Measurements from ENCODE around the gene MZT2A. TPM values are rescaled to one million over a fixed set of nuclear protein-coding genes. Genes with fewer than 3 reads are reported as not detected.
"Not testable (repeated sequence)": the region's sequence is repeated elsewhere in the genome, so short reads cannot be mapped to it uniquely, and the experiment has no call there.

MZT2A gene
- total RNA-seq, 1 donor from 2014 or later: 370 TPM

DNA sequence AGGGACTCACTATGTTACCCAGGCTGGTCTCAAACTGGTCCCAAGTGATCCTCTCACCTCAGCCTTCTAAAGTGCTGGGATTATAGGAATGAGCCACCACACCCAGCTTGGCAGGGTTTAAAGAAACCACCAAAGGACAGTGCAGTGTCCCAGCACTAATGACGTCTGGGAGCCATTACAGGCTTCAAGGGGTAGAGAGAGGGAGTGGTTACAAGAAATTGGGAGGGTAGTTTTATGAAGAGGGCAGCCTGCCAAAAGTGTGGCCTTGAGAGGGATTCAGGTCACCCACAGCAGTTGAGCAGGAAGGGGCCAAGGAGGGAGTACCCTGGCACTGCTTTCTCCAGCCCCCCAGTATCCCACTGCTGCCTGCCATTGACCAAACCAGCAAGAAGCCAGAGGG is 15.0 kb downstream of the MZT2A start:
- ATAC-seq: peak; percentile 4
- DNase-seq; intact Hi-C loops (cut with micrococcal nuclease): not testable (repeated sequence)

DNA sequence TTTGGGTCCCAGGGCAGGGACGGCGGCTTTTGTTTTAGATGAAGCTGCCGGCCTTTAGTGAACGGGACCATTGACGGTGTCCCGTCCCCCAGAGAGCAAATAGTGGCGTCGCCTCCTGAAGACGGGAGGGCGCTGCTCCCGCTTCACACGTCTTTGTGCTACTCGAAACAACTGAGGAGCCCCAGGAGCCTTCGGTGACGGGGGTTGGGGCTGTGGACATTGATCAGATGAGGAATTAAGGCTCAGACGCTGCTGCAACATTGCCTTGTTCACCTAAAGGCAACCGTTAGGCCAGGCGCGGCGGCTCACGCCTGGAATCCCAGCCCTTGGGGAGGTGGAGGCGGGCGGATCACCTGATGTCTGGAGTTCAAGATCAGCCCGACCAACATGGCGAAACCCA is 15.8 kb downstream of the MZT2A start:
- intact Hi-C loops (cut with micrococcal nuclease); DNase-seq; ATAC-seq: not testable (repeated sequence)

- intact Hi-C loops (cut with micrococcal nuclease): no loop called here
- ATAC-seq: no peak
- no peak for DNase-seq
Observed at GRCh38 chr2:131475831-131476230, 16.4 kb downstream of the MZT2A start, which contains the start of gene TUBA3D. TUBA3D (plus strand) TSS chr2:131476119; CDS start chr2:131476200, 81 bp downstream.

DNA sequence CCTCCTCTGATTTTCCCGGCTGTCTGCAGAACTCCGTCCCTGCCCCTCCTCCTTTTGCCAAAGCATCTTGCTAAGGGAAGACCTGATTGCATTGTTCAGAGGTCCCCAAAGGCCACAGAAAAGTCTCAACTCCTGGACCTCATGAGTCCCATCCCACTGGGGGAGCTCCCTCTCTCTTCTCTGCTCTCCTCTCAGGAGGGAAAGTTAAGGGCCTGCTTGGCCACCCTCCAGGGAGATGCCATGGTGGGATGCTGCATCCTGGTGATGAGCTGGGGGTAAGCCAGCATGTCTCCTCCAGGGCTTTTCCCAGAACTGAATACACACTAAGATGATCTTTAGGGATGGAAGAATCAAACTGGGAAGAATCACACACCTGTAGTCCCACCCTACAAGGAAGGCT is 18.9 kb downstream of the MZT2A start:
- intact Hi-C loops (cut with micrococcal nuclease); DNase-seq; ATAC-seq: not testable (repeated sequence)

- ATAC-seq (peak; percentile 97), DNase-seq (peak; percentile 92)
- intact Hi-C loops (cut with micrococcal nuclease): not testable (repeated sequence)
Observed at GRCh38 chr2:131471624-131472023, 20.6 kb downstream of the MZT2A start.

DNA sequence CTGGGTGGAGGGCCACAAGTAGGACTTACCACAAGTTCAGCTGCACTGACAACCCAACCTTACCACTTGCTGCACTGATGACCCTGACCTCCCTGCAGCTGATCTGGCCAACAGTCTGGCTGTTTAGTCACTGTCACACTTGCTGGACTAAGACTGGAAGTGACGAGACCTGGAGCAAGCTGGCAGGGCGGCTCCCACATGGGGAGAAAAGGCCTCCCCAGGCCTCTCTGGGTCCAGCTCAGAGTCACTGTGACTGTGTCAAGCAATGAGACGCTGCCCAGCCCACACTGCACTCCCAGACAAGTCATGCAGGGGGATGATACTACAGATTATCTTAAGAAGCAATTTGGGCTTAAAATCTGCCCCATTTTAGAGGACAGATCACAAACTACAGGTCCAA is 21.3 kb downstream of the MZT2A start:
- peak; percentile 42 for ATAC-seq
- DNase-seq; intact Hi-C loops (cut with micrococcal nuclease): not testable (repeated sequence)

- ATAC-seq; intact Hi-C loops (cut with micrococcal nuclease); DNase-seq: not testable (repeated sequence)
Observed at GRCh38 chr2:131467722-131468121, 24.5 kb downstream of the MZT2A start.

DNA sequence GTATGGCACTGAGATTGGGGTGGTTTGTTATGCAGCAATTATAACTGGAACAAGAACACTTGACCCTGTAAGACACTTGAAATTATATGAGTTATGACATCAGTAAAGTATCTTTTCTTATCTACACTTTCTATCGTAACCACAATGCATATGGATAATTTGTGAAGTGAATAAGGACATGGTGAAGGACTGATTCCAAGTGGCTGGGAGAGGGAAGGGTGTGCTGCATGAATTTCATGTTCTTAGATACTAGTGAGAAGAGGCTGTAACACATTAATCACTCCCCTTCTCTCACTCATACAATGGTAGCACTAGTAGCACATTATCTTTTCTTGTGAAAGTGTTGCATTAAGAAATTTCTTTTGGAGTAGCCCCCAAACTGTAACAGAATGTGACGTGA is 37.3 kb downstream of the MZT2A start:
- intact Hi-C loops (cut with micrococcal nuclease); DNase-seq; ATAC-seq: not testable (repeated sequence)

- intact Hi-C loops (cut with micrococcal nuclease): not testable (repeated sequence)
Observed at GRCh38 chr2:131451265-131451949, 40.8 kb downstream of the MZT2A start.

DNA sequence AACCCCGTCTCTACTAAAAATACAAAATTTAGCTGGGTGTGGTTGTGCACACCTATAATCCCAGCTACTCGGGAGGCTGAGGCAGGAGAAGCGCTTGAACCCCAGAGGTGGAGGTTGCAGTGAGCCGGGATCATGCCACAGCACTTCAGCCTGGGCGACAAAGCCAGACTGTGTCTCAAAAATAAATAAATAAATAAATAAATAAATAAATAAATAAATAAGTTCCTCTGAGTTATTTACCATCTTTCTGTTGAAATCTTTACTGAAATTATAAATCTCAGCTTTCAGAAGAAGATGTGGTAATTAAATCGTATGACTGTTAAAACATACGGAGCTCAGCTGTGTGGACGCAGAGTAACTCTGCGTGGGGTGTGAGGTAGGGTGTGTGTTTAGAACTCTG is 44.2 kb downstream of the MZT2A start:
- ATAC-seq; intact Hi-C loops (cut with micrococcal nuclease); DNase-seq: not testable (repeated sequence)

More at GRCh38 chr2:131451265-131451949, 40.8 kb downstream of the MZT2A start:
- DNase-seq, ATAC-seq: not testable (repeated sequence)

GRCh38 chr2:131445896-131446295 is 46.3 kb downstream of the MZT2A start:
- intact Hi-C loops (cut with micrococcal nuclease): no loop called here
- DNase-seq (no peak), ATAC-seq (no peak)

DNA sequence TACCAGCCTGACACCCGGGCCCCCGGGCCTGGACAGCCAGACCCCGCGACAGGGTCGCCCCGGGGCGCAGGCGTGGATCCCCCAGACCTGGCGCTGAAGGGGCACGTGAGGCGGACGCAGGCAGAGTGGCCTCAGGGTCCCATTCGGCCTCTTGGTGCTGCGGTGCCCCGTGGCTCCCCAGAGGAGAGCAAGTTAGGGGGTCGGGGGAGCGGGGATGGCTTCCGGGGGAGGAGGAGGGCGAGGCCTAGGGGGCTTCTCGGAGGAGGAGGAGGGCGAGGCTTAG is 46.7 kb downstream of the MZT2A start:
- ATAC-seq; DNase-seq; intact Hi-C loops (cut with micrococcal nuclease): not testable (repeated sequence)

DNA sequence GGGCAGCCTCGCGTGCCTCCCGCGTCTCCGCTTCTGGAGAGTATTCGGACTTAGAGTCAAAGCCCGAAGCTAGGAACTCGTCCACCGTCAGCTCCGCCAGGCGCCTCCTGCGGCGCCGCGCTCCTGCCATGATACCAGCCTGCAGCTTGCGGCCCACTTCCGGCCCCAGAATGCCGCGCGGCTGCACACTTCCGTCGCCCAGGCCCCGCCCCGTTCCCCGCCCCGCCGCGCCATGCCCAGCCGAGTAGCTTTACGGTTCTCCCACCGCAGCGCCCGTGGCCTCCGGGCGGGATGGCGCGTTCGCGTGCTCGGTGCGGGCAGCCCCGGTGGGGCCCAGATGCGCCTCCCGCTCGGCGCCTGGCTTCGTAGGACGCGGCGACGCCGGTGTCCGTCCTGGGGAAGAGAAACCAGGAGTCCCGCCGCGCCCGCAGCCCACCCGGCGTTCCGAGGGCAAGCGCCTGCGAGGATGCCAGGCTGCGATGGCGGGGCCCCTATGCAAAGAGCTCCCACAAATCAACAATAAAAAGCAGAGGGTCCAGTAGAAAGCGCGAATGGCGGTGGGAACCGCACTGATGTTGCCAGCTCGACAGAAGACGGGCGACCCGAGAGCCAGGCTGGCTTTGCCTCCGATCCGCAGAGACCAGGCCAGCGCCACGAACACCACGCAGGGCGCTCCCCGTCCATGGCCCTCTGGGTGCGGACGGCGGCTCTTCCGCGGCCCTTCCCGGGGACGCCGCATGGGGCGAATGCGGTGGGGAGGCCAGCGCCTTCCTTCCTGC is 47.3 kb downstream of the MZT2A start:
- intact Hi-C loops (cut with micrococcal nuclease); DNase-seq; ATAC-seq: not testable (repeated sequence)

DNA sequence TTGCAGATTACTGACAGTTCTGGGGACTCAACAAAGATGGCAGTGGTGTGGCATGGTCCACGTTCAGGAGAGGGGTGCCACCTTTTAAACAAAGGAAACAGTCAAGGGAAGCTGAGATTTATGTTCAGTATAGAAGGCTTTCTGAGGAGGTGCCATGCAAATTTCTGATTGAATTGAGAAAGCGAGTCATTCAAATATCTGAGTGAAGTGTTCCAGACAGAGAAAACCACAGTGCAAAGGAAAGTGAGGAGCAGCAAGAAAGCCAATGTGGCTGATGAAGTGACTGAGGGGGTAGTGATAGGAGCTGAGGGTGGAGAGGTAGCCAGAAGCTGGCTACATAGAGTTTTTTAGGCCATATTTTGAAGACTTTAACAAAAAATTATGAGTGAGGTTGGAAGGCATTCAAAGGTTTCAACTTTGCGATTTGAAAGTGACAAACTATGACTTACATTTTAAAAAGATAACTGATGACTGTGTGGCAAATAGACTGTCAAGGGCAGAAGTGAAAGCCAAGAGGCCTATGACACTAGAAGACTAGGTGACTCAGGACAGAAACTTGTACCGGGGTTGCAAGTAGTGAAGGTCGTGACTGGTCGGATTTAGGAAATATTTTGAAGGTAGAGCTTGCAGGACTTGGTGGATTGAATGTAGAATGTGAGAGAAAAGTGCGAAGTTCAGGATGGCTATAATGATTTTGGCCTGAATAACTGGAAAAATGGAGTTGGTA is 51.3 kb downstream of the MZT2A start:
- intact Hi-C loops (cut with micrococcal nuclease); DNase-seq; ATAC-seq: not testable (repeated sequence)

Small RNA genes lying within 50 kb of the gene (microRNA-seq; reads per million reads assigned to microRNA genes)
- not detected for gene MIR4784 (ENCODE audit: borderline number of aligned reads)

Other genes with a start within 250 kb of the MZT2A start
- gene RAB6D, start 128.2 kb downstream of the MZT2A start, total RNA-seq: 0.07 TPM
- gene TUBA3D, start 16.3 kb downstream of the MZT2A start, total RNA-seq: 100 TPM
- gene CCDC74A, start 35.5 kb upstream of the MZT2A start, total RNA-seq: 1.0 TPM